Skin epidermis (tissue), 12 donors: ENCODE measurements around the gene MIPOL1.
"Not testable (repeated sequence)": the region's sequence is repeated elsewhere in the genome, so short reads cannot be mapped to it uniquely, and the experiment has no call there.

Experiments used
- H3K27ac ChIP-seq, 21 experiments: fragments of 200-600 bp; sonication (generic) in 11 of 21; one replicate each; pipeline ENCODE4 v1.5.0; 2020; ENCODE audit warnings: mild to moderate bottlenecking in 3 of 21, inconsistent platforms in 2 of 21, moderate library complexity in 2 of 21
- H3K4me3 ChIP-seq, 7 experiments: fragments of 200-600 bp; sonication (generic) in 2 of 7; one replicate each; pipeline ENCODE4 v1.5.0; 2020; ENCODE audit warnings: inconsistent platforms in 2 of 7, mild to moderate bottlenecking in 2 of 7, moderate library complexity in 1 of 7

MIPOL1 gene

DNA sequence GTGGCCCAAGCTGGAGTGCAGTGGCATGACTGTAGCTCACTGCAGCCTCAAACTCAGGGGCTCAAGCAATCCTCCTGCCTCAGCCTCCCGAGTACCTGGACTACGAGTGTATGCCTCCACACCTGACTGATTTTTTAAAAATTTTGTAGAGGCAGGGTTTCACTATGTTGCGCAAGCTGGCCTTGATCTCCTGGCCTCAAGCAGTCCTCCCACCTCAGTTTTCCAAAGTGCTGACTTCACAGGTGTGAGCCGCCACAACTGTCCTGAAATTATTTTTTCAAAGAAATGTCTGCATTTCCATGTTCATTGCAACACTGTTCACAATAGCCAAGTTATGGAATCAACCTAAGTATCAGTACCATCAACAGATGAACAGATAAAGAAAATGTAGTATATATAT is 285.9 kb downstream of the MIPOL1 start:
- no peak overlapping the region for H3K4me3 ChIP-seq

DNA sequence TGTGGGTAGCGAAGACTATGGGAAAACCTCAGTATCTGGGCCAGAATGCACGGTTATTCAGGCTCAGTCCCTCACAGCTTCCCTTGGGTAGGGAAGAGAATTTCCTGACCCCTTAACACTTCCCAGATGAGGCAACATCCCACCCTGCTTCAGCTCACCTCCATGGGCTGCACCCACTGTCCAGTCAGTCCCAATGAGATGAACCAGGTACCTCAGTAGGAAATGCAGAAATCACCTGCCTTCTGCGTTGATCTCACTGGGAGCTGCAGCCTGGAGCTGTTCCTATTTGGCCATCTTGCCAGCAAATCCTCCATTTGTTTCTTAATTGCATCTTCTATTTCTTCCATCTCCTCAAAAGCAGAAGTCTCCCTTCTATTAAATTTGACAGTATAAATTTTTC is 292.9 kb downstream of the MIPOL1 start:
- H3K4me3 ChIP-seq, result no peak overlapping the region
- no peak overlapping the region for H3K27ac ChIP-seq

More for the DNA sequence above, 285.9 kb downstream of the MIPOL1 start:
- no peak overlapping the region for H3K27ac ChIP-seq

GRCh38 chr14:37491076-37491475 is 293.3 kb downstream of the MIPOL1 start:
- no peak overlapping the region for H3K4me3 ChIP-seq
- no peak overlapping the region for H3K27ac ChIP-seq

- H3K4me3 ChIP-seq, result no peak overlapping the region
- no peak overlapping the region for H3K27ac ChIP-seq
Observed at GRCh38 chr14:37493606-37494005, 295.9 kb downstream of the MIPOL1 start.

GRCh38 chr14:37497422-37497821 is 299.7 kb downstream of the MIPOL1 start:
- no peak overlapping the region for H3K27ac ChIP-seq
- H3K4me3 ChIP-seq, result no peak overlapping the region

GRCh38 chr14:37501877-37502276 is 304.1 kb downstream of the MIPOL1 start:
- H3K4me3 ChIP-seq, result no peak overlapping the region
- H3K27ac ChIP-seq, result no peak overlapping the region

DNA sequence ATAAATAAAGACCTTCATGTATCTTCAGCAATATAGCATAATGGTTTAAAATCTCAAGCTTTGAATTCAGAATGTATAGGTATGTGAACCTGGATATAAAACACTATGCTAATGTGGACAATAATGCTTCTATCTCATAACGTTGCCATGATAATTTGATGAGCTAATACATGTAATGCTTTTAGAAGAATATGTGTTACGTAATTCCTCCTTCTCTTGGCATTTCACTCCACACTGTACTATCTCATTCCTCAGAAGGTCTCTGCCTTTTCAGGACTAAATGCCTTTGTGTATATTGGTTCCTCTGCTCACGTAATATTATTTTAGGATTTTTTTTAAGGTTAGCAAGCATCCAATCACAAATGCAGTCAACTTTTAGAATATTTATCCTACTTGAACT is 310.8 kb downstream of the MIPOL1 start:
- no peak overlapping the region for H3K4me3 ChIP-seq
- H3K27ac ChIP-seq, result no peak overlapping the region

- Histone ChIP-seq H3K27ac (no peak overlapping the region), H3K4me3 (no peak overlapping the region)
Observed at GRCh38 chr14:37512173-37512572, 314.4 kb downstream of the MIPOL1 start.

- no peak overlapping the region for H3K27ac ChIP-seq
- H3K4me3 ChIP-seq, result no peak overlapping the region
Observed at GRCh38 chr14:37515771-37516170, 318.0 kb downstream of the MIPOL1 start.

DNA sequence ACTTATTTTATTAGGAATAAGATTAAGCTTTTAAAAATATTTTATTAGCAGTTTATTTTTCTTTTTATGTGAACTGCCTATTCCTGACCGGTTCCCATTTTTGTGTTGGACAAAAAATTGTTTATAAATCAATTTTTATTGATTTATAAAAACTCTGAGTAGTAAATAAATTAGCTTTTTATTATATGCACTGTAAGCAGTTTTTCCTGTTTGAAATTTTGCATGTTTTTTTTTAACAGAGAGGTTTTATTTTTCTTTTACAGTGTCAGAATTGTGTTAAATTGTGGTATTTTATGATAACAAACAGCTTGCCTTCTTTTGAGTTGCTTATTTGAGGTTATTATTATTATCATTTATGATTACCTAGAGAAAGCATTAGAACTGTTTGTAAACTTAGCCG is 329.3 kb downstream of the MIPOL1 start:
- Histone ChIP-seq H3K4me3 (no peak overlapping the region), H3K27ac (no peak overlapping the region)

DNA sequence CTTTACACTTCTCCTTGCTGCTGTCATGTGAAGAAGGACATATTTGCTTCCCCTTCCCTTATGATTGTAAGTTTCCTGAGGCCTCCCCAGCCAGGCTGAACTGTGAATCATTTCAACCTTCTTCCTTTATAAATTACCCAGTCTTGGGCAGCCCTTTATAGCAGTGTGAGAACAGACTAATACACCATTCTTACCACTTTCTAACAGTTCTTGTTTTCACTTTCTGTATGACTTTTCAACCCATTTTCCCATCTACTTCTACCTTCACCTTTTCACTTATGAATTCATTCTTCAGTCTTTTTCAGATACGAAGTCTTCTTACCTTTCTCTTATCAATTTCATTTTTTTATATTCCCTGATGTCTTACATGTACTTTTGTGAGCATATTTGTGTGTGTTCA is 342.3 kb downstream of the MIPOL1 start:
- Histone ChIP-seq H3K27ac (no peak overlapping the region), H3K4me3 (no peak overlapping the region)

DNA sequence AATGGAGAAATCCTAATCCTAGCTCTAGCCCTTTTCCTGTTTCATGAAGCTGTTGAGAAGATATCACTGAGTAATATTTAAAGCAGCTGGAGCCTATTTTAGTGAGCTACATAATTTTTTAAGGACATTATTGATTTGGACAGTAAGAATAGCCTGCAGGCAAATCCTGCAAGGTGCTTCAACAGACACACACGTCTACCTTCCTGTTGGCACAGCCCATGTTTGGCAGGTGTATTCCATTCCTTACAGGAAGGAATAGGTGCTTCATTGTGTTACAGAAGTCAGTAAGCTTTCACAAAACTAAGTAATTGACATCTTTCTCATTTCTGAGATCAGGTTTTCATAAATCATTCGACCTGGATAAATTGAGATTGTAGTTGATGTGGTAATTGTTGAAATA is 346.7 kb downstream of the MIPOL1 start:
- Histone ChIP-seq H3K4me3 (no peak overlapping the region), H3K27ac (no peak overlapping the region)

DNA sequence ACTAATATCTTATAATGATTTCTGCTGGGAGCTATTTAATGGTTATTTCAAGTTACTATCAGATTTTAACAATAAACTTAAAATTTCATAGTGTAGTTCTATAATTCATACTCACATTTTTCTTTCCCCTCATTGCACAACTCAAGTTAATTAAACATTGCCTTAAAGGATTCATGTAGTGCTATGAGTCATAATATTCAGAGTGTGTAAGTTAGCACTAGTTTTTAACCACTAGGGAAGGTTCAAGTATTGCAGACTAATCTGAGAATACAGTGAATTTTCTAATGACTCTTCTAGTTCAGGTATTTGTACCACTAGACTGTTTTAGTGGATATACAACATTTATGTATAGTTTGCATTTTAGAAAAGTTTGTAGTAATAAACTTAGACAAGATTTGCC is 347.4 kb downstream of the MIPOL1 start:
- no peak overlapping the region for H3K27ac ChIP-seq
- no peak overlapping the region for H3K4me3 ChIP-seq

DNA sequence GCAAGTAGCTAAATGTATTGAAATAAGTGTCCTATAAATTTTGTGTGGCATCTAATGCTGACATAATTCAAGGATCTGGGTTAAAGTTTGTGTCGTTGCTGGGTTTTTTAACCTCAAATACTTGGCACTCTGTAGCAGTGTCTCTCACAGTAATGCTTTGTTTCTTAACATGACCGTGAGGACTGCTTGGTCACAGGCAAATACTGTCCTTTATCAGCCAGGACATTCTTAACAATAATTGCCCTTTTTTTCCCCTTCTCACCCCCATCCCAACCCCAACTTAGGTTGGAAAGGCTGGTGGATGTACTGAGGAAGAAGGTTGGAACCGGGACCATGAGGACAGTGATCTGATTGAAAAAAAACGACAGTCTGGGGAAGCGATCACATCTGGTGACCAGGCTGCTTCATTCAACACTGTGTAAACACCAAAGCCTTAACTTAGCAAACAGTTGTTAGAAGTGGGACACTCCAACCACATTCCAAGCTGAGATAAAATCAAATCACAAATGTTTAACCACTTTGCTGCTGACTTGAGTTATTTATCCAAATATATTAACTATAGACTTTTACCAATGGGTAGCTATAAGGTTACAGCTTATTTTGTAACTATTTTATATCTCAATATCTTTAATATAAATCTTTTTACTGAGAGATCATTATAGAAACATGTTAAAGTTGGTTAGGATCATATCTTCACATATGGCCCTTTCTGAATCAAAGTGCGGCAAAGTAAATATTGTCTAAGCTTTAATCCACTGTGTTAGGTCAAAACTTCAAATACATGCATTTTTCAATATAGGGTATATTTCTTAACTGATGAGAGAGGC is 349.1 kb downstream of the MIPOL1 start:
- Histone ChIP-seq H3K27ac (no peak overlapping the region), H3K4me3 (no peak overlapping the region)

- Histone ChIP-seq H3K4me3 (no peak overlapping the region), H3K27ac (no peak overlapping the region)
Observed at GRCh38 chr14:37550511-37550910, 352.8 kb downstream of the MIPOL1 start.

DNA sequence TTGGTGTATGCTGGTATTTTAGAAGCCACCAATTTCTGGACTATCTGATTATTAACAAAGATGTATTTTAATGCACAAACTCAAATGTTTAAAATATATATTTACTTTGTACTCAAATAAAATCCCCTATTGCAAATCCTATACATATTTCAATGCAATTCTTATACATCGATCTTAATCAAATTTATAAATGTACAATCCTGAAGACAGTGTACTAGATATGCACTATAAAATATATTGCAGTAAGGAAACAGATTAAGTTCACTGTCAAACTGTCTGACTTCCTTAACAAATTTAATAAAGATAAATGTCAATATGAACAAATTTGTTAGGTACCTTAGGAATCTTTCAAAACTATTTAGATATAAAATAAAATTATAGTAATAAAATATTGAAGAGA is 353.4 kb downstream of the MIPOL1 start:
- Histone ChIP-seq H3K4me3 (no peak overlapping the region), H3K27ac (no peak overlapping the region)

- no peak overlapping the region for H3K27ac ChIP-seq
- no peak overlapping the region for H3K4me3 ChIP-seq
Observed at GRCh38 chr14:37553935-37554550, 356.3 kb downstream of the MIPOL1 start.

DNA sequence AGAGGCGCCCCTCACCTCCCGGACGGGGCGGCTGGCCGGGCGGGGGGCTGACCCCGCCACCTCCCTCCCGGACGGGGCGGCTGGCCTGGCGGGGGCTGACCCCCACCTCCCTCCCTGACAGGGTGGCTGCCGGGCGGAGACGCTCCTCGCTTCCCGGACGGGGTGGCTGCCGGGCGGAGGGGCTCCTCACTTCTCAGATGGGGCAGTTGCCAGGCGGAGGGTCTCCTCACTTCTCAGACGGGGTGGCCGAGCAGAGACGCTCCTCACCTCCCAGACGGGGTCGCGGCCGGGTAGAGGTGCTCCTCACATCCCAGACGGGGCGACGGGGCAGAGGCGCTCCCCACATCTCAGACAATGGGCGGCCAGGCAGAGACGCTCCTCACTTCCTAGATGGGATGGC is 357.9 kb downstream of the MIPOL1 start:
- H3K27ac ChIP-seq, H3K4me3 ChIP-seq: not testable (repeated sequence)

DNA sequence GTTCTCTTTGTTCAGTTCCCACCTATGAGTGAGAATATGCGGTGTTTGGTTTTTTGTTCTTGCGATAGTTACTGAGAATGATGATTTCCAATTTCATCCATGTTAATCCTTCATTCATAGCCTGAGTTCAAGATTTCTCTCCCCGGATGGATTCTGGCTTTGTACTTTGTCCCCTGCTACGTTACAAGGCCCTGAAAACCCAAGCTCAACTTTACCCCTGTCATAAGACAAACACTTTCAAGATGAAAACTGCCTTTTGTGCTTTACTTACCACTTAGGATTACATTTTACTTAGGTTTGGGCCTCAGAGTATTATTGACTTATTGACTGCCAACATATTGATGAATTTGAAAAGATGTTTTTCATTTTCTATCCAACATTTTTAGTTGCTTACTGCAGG is 361.0 kb downstream of the MIPOL1 start:
- Histone ChIP-seq H3K27ac (no peak overlapping the region), H3K4me3 (no peak overlapping the region)

DNA sequence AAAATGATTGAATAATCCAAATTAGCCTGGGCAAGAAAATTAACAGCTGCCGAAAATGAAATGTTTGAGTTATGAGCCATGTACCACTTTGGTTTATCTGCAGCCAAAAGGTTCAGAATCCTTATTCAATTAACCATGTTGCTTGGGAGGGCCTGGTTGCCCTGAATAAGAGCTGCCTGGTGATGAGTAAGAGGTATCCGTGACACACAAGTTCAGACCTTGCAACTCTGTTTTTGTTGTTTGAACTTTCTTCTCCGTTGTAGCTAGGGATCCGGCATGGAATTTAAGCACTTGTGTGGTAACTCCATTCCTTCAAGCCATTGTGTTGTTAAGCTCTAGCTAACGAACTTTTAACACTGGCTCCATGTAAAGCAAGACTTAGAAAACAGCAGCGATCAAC is 361.6 kb downstream of the MIPOL1 start:
- no peak overlapping the region for H3K4me3 ChIP-seq

GRCh38 chr14:37563189-37563588 is 365.5 kb downstream of the MIPOL1 start:
- Histone ChIP-seq H3K27ac (no peak overlapping the region), H3K4me3 (no peak overlapping the region)

More for the DNA sequence above, 361.6 kb downstream of the MIPOL1 start:
- H3K27ac ChIP-seq, result no peak overlapping the region

- Histone ChIP-seq H3K27ac (no peak overlapping the region), H3K4me3 (no peak overlapping the region)
Observed at GRCh38 chr14:37565550-37565949, 367.8 kb downstream of the MIPOL1 start.
